GM08714 (cell line): ENCODE results near the gene GADD45B.
A peak's percentile ranks its signal among the peaks of the same experiment; 100 is the strongest.

Source experiments
- H3K4me3 ChIP-seq: fragments of 200-500 bp; sonication (Bioruptor generic); 2 replicates; pipeline ENCODE4 v1.5.1; 2014; ENCODE audit warnings: mild to moderate bottlenecking, low read length, inconsistent platforms
- ZNF274 ChIP-seq: IDR thresholded peaks from 2 replicates; pipeline ENCODE4 v1.6.1; 2012; ENCODE audit warnings: mild to moderate bottlenecking, low read depth, low read length

GADD45B gene

DNA sequence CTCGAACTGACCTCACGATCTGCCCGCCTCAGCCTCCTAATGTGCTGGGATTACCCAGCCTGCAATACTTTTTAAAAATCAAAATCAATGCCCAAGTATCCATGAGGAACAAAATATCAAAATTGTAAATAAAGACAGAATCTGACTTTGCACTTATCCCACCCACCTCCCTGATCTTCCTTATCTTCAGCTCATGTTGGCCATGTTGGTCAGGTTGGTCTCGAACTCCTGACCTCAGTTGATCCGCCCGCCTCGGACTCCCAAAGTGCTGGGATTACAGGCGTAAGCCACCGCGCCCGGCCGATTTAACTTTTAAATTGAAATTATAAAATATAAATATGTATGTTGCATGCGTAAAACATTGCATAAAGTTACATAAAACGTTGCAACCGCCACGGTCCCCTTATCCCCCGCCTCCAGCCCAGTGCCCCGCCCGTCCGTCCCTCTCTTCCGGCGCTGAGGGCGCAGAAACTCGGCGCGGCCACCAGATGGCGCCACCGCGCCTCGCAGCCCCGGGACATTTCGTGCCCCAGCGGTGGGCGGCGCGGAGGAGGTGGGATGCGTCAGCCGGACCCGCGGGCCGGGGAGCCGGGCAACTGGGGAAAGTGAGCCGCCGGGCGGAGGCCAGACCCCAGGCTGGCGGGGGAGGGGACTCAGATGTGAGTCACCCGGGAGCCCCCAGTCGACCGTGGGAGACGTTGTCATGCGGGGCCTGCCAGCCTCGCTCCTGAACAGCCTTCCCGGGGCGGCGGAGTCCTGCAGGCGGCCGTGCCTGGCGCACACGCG lies 1.5 kb upstream of the GADD45B start:
- no peak for TF ChIP-seq ZNF274
- H3K4me3 ChIP-seq = peak overlapping the region; percentile 59; the same call in 1 of the 2 replicates

GRCh38 chr19:2475018-2475701 lies 767 bp upstream of the GADD45B start:
- no peak for TF ChIP-seq ZNF274
- H3K4me3 ChIP-seq = peak overlapping the region; percentile 59; the same call in 1 of the 2 replicates

DNA sequence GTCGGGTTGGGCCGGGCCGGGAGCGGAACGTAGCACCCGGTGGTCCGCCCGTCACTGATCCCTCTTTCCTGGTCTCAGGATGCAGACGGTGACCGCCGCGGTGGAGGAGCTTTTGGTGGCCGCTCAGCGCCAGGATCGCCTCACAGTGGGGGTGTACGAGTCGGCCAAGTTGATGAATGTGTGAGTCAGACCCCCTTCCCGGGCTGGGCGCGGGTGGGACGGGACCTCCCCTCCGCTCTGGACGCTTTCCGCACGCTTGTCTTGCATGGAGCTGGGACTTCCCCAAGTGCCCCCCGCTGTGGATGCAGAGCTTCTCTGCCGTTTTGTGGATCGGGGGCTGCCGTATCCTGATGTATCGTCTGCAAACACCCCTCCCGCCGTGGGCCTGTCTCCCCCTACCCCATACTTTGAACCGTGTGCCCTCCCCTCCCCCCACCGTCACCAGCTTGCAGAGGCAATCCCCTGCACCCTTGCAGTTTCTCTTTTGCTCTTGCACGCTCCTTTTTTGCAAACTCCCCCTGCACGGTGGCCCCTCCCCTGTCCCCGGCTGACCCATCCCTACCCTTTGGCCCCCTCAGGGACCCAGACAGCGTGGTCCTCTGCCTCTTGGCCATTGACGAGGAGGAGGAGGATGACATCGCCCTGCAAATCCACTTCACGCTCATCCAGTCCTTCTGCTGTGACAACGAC lies 669 bp downstream of the GADD45B start:
- H3K4me3 ChIP-seq = peak overlapping the region; percentile 89
- no peak for TF ChIP-seq ZNF274

- TF ChIP-seq ZNF274 = no peak
- H3K4me3 ChIP-seq = peak overlapping the region; percentile 89
Measured at GRCh38 chr19:2477141-2477710, 1.3 kb downstream of the GADD45B start.

DNA sequence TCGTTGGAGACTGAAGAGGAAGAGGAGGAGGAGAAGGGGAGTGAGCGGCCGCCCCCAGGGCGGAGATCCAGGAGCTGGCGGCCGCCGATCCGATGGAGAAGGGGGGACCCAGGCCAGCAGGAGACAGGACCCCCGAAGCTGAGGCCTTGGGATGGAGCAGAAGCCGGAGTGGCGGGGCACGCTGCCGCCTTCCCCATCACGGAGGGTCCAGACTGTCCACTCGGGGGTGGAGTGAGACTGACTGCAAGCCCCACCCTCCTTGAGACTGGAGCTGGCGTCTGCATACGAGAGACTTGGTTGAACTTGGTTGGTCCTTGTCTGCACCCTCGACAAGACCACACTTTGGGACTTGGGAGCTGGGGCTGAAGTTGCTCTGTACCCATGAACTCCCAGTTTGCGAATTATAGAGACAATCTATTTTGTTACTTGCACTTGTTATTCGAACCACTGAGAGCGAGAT lies 1.8 kb downstream of the GADD45B start:
- peak overlapping the region; percentile 89 for H3K4me3 ChIP-seq
- no peak for TF ChIP-seq ZNF274

GRCh38 chr19:2478278-2478755 lies 2.4 kb downstream of the GADD45B start:
- no peak for TF ChIP-seq ZNF274
- H3K4me3 ChIP-seq = peak overlapping the region; percentile 89

GRCh38 chr19:2478756-2479555 lies 3.0 kb downstream of the GADD45B start:
- TF ChIP-seq ZNF274 = no peak
- peak overlapping the region; percentile 89 for H3K4me3 ChIP-seq

DNA sequence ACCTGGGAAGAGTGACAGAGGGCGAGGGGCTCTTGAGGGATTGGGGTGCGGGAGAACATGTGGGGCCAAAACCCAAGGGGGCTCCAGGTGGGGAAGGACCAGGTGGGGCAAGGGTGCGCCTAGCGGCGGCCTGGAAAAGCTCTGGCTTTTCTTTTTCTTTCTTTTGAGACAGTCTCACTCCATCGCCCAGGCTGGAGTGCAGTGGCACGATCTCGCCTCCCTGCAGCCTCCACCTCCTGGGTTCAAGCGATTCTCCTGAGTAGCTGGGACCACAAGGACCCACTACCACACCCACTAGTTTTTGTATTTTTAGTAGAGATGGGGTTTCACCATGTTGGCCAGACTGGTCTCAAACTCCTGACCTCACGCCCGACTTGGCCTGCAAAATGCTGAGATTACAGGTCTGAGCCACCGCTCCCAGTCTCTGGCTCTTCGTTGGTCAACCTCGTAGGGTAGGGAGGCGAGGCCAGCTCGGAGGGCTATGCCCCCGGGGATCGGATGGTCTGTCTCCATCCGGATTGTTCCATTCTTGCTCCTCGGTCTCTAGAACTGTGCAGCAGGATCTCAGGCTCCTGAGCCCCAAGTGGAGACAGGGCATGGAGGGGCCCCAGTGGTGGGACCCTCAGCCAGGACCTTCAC lies 3.7 kb downstream of the GADD45B start:
- H3K4me3 ChIP-seq = peak overlapping the region; percentile 89; the same call in 1 of the 2 replicates

GRCh38 chr19:2481466-2481865 lies 5.5 kb downstream of the GADD45B start:
- TF ChIP-seq ZNF274 = no peak
- H3K4me3 ChIP-seq = no peak overlapping the region

More for the DNA sequence above, 3.7 kb downstream of the GADD45B start:
- no peak for TF ChIP-seq ZNF274

GRCh38 chr19:2482354-2483038 lies 6.6 kb downstream of the GADD45B start:
- TF ChIP-seq ZNF274 = no peak
- H3K4me3 ChIP-seq = no peak overlapping the region

DNA sequence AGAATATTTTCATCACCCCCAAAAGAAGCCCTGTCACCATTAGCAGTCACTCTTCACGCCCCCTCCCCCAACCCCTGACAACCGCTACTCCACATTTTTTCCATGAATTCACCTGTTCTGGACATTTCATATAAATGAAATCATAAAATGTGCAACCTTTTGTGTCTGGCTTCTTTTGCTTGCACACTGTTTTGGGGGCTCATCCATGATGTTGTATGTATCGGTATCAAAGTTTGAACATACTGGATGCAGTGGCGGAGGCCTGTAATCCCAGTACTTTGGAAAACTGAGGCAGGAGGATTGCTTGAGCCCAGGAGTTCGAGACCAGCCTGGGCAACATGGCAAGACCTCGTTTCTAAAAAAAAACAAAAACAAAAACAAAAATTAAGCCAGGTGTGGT lies 7.2 kb downstream of the GADD45B start:
- TF ChIP-seq ZNF274 = no peak
- no peak overlapping the region for H3K4me3 ChIP-seq

GRCh38 chr19:2483484-2484151 lies 7.7 kb downstream of the GADD45B start:
- TF ChIP-seq ZNF274 = no peak
- no peak overlapping the region for H3K4me3 ChIP-seq
